Posterior vena cava (tissue), 2 donors: Measurements from ENCODE around the gene GNB1. TPM values are rescaled to one million over a fixed set of nuclear protein-coding genes. Genes with fewer than 3 reads are reported as not detected.

Experiments used
- DNase-seq: peaks from one replicate; pipeline ENCODE4 v3.0.0-alpha.2; 2020; ENCODE audit warnings: low spot score
- intact Hi-C, 2 donors: fragments of 100-400 bp; cut with DNase I; formaldehyde crosslinking; loops; one replicate each; pipeline versions ENCODE4 v1.14.1 to v1.14.2; 2022 to 2023
- total RNA-seq, 2 donors: library from RNA; stranded (reverse); fragmentation: NEBNext Ultra II Directional; extraction: Animal tissue kit (Norgen Biotek cat#: 25700); gene quantifications; one replicate each; pipeline ENCODE4 v1.2.1, GENCODE V29; 2021
- donor health status: DM: yes; HTN: yes; CAD: no.
- donor health status: DM: yes; HTN: yes; CAD: no.

GNB1 gene
- total RNA-seq, 2 donors from 2014 or later = 318 to 379 TPM

GRCh38 chr1:1914971-1915692 is 24.2 kb upstream of the GNB1 start, which contains the start of gene CALML6:
TSS of gene CALML6 (plus strand) at chr1:1915260. CDS start at chr1:1915281, 21 bp downstream.
- intact Hi-C loops = no loop called here
- DNase-seq = peak; percentile 74

- intact Hi-C loops = no loop called here
- DNase-seq = no peak
Measured at GRCh38 chr1:1914101-1914970, 23.4 kb upstream of the GNB1 start.

DNA sequence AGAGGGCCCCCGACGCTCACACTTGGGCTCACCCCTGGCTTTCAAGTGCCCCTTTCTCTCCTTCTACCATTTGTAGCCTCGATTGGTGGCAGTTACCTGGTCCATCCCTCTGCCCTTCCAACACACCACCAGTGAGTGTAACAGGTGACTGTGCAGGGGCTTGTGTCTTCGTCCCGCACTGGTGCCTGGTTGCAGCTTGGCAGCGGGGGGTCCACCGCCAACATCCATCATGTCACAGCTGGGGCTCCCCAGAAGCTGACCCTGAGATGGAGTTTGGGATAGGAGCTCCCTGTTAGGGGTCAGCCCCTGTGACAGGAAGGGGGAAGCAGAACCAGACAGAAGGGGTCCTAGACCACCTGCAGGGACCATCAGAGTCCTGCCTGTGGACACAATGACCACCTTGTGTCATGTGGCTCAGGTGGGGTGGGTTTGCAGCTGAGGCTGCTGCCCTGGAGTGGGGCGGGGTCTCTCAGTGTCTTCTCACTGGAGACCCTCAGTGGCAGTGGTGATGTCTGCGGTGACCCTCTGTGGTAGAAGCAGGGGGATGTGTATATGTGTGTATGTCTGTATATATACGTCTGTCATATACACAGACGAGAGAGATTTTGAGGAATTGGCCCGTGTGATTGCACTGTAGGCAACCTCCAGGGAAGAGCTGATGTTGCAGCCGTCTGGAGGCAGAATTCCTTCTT is 20.6 kb upstream of the GNB1 start:
- intact Hi-C loops = no loop called here
- no peak for DNase-seq

DNA sequence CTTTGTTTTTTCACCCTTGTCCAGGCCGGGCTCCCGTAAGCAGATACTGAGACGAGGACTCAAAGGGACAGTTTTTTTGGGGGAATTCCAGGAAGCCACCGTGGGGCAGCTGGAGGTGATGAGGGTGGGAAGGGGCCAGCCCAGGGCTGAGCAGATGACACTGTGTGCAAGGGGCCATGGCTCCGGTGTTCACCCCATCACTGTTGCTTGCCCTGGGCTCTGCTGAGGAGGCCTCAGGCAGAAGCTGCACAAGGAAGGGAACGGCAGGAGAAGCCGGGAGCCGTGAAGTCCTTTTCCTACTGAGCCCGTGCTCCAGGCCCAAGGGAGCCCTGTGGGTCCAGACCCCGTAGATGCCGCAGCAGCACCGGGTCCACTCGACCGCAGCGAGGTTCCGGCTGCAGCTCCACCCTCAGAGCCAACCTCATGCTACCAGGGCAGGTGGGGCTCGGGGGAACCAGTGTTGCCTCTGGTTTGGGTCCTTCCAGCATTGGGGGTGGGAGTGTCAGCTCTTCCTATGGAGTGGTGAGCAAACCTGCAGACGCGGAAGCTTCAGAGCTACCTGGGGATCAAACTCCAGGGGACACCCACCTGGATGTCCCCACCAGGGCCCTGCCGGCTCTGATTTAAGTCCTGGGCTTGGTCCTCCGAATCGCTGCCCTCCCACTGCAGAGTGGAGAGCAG is 19.9 kb upstream of the GNB1 start:
- peak; percentile 79 for DNase-seq

DNA sequence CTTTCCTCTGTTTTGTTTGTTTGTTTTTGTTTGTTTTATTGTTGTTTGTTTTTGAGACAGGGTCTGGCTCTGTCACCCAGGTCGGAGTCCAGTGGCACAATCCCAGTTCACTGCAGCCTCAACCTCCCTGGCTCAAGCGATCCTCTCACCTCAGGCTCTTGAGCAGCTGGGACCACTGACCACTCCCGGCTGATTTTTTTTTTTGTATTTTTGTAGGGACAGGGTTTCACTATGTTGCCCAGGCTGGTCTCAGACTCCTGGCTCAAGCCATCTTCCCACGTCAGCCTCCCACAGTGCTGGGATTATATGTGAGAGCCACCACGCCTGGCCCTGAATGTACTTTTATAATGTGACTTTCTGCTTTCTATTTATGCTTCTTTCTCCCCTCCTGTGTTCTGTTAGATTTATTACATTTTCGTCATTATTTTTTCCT is 19.2 kb upstream of the GNB1 start:
- intact Hi-C loops = no loop called here
- DNase-seq = no peak

More for the DNA sequence above, 19.9 kb upstream of the GNB1 start:
- intact Hi-C loops = no loop called here

- DNase-seq = peak; percentile 86
- intact Hi-C loops = no loop called here
Measured at GRCh38 chr1:1908506-1908791, 17.6 kb upstream of the GNB1 start.

DNA sequence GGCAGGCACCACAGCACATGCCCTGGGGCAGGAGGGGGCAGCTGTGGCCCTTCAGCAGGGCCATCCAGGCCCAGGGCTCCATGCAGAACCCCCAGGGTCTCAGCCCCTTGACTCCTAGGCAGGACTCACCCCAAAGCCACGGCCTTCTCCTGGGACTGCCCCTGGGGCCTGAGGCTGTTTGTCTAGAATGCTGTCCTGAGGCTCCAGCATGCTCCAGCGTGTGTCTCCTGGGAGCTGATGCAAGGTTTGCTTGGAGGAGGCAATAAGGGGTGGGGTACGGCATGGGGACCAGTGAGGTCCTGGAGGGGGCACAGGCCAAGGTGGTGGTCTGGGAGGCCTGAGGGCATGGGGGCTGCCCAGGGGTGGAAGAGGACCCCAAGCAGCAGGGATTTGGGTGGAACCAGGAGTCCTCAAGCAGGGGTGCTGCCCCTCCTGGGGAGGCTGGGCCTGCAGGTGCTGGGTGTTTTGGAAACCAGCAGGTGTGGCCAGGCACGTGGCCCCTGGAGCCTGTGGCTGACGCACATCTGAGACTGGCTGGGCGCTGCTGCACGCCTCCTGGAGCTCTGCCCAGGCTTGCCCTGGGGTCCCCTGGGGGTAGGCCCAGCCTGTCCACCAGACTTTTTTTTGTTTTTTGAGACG is 16.3 kb upstream of the GNB1 start:
- intact Hi-C loops = loop anchor here in 1 of 2 donors (2.0 kb wide), 1 partner anchor 52 kb away; no protein-coding TSS in a partner anchor
- DNase-seq = peak; percentile 79

DNA sequence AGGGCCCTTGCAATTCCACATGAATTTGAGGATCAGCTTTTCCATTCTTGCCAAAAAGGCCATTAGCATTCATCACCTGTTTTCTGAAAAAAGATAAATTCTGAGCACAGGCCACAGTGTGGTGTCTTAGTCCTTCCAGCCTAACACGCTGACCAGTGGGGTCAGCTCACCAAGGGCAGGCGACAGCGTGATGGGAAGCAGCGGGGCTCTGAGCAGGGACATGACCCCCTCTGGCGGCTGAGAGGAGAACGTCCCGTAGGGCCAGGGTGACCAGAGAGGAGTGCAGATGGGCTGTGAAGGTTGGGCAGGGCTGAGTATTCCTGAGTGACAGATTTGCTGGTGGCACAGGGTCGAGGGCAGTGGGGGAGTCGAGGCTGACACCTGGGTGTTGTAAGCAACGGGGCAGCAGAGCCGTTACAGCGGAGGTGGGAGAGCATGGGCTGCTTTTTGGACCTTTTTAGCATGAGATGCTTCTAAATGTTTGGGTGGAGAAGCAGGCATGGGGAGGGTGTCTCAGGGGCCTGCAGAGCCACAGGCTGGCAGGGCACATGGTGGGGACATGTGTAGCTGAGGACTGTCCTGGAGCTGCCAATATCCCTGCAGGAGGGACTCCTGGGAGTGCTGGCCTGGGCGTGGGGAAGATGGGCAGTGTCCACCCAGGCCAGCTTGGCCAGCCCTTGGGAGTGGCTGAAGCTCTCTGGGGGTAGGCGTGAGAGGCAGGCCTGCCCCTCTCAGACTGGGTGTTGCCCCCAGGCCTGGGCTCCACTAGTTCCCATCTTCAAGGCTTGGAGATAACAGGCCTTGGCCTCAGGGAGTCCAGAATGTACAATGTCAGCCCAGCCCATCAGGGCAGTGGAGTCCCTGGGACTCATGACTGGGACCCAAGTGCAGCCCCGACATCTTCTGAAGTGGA is 15.6 kb upstream of the GNB1 start:
- peak; percentile 95 for DNase-seq
- intact Hi-C loops = loop anchor here in 1 of 2 donors (2.0 kb wide), 1 partner anchor 52 kb away; no protein-coding TSS in a partner anchor

- no peak for DNase-seq
- intact Hi-C loops = no loop called here
Measured at GRCh38 chr1:1903224-1903623, 12.3 kb upstream of the GNB1 start.

DNA sequence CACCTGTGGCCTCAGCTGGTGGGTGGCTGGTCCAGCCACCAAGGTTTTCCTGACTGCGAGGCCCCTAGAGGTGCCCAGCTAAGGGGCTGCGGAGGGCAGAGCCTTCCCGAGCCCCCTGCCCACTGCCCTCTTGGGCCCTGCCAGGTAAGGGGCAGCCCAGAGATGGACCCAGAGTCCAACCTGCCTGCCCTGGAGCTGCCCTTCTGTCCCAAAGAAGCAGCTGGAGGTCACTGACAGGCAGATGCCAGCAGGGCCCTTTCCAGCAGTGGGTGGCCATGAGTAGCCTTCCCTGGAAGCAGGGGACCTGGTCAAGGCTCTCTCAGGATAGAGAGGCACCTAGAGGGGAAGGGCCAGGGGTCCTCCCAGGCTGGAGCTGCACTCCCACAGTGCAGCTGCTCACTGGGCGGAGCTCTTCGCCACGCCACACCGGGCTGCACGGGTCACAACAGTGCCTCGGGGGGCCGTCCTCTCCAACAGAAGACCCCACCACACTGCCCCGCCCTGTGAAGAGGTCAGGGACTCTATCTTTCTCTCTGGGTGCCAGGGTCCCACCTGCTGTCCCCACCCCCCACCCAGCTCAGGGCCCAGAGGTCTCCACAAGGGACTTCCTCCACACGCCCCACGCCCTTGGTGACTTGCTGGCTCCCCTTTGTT is 10.9 kb upstream of the GNB1 start:
- intact Hi-C loops = no loop called here
- DNase-seq = no peak

DNA sequence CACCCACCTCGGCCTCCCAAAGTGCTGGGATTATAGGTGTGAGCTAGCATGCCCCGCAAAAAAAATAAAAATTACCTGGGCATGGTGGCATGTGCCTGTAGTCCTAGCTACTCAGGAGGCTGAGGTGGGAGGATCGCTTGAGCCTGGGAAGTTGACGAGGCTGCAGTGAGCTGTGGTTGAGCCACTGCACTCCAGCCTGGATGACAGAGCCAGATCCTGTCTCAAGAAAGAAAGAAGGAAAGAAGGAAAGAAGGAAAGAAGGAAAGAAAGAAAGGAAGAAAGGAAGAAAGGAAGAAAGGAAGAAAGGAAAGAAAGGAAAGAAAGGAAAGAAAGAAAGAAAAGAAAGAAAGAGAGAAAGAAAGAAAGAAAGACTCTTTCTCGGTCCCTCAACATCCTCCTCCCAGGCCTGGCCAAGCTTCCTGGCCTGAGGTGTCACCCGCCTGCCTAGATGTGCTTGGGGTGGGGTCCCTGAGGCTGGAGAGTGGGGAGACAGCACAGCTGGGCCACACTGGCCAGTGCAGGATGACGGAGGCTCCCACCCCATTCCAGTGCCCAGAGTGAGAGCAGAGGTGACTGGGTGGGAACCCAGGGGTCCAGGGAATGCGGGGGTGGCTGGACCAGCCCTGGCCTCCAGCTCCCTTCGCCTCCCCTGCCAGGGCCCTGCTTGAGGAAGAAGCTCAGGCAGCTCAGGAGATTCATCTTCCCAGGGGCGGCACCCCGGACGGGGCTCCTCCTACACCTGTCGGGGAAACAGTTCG is 10.2 kb upstream of the GNB1 start:
- no peak for DNase-seq
- intact Hi-C loops = no loop called here

- intact Hi-C loops = loop anchor here in 1 of 2 donors (10.0 kb wide), 1 partner anchor 115 kb away; no protein-coding TSS in a partner anchor
- DNase-seq = no peak
Measured at GRCh38 chr1:1899967-1900327, 9.1 kb upstream of the GNB1 start.

DNA sequence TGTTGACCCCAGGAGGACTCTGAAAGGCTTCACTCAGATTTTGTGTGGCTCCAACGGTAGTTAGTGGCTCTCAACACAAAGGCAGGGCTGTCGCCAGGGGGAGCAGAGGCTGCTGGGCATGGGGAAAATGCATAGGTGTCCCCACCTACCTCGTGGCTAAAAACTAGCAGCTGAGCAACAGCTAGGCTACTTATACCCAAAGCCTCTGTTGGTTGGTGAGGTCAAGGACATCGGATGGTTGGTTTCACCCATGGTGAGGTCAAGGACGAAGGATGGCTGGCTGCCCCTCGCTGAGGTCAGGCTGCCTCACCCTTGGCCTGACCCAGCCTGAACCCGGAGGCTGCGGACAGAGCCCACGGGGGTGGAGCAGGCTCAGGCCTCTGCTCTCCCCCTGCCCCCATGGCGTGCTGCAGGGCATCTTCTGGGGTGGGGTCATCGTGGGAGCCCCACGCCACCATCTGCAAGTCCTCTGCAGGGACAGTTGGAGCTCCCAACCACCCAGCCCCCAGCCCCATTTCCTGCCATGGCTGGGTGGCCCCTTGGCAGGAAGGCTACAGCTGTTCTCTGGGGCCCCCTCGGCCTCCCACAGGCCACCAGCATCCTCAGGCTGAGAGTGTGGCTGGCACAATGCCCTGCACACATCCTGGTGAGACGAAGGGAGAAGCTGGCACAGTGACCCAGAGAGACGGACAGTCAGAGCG is 8.5 kb upstream of the GNB1 start:
- intact Hi-C loops = loop anchor here in 1 of 2 donors (10.0 kb wide), 1 partner anchor 115 kb away; no protein-coding TSS in a partner anchor
- no peak for DNase-seq

DNA sequence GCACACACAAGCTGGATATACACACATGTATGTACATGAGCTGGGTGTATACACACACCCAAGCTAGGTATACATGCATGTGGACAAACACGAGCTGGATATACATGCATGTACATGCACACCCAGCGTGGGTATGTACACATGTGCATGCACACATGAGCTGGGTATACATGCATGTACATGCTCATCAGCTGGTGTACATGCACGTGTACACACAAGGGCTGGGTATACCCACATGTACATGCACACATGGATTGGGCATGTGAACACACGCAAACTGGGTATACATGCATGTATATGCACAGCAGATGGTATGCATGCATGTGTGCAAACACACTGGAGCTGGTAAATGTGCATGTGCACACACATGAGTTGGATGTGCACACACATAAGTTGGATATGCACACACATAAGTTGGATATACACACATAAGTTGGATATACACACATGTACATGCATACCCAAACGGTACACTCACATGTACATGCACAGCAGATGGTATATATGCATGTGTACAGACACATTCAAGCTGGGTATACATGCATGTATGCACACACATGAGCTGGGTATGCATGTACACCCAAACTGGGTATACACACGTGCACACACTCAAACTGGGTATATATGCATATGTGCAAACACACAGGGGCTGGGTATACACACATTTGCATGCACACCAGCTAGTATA is 7.5 kb upstream of the GNB1 start:
- no peak for DNase-seq
- intact Hi-C loops = loop anchor here in 1 of 2 donors (10.0 kb wide), 1 partner anchor 114 kb away; no protein-coding TSS in a partner anchor
